Gastrocnemius medialis (tissue), 4 donors: ENCODE results near the gene COLEC12. TPM values are rescaled to one million over a fixed set of nuclear protein-coding genes. Genes with fewer than 3 reads are reported as not detected.

Experiments
- ATAC-seq, 2 donors: fragments of 150-250 bp; one replicate each; pipeline ENCODE4 v1.9.1; 2016
- DNase-seq, 2 donors: peaks; one replicate each; pipeline ENCODE4 v3.0.0-alpha.2; 2019
- H3K27ac ChIP-seq, 4 donors: fragments of 200-600 bp; sonication (generic); 1 replicate in 1 of 4; 2 replicates in 3 of 4; pipeline ENCODE4 v1.5.1; 2016 to 2018; ENCODE audit warnings: mild to moderate bottlenecking in 2 of 4, moderate library complexity in 1 of 4
- H3K27me3 ChIP-seq, 3 donors: fragments of 200-600 bp; sonication (generic) in 2 of 3; 1 replicate in 1 of 3; 2 replicates in 2 of 3; pipeline versions ENCODE4 v1.5.1 to v1.6.0; 2016 to 2019; ENCODE audit warnings: mild to moderate bottlenecking in 1 of 3, moderate library complexity in 1 of 3
- H3K36me3 ChIP-seq, 2 donors: fragments of 200-600 bp; sonication (generic) in 1 of 2; one replicate each; pipeline ENCODE4 v1.5.1; 2017 to 2018
- H3K4me1 ChIP-seq, 2 donors: fragments of 200-600 bp; sonication (generic) in 1 of 2; one replicate each; pipeline ENCODE4 v1.5.1; 2016 to 2017; ENCODE audit warnings: mild to moderate bottlenecking in 2 of 2
- H3K4me3 ChIP-seq, 4 donors: fragments of 200-600 bp; sonication (generic) in 3 of 4; 1 replicate in 1 of 4; 2 replicates in 3 of 4; pipeline ENCODE4 v1.5.1; 2016 to 2019; ENCODE audit warnings: mild to moderate bottlenecking in 2 of 4
- H3K9me3 ChIP-seq, 3 donors: fragments of 200-600 bp; sonication (generic) in 2 of 3; 1 replicate in 1 of 3; 2 replicates in 2 of 3; pipeline ENCODE4 v1.5.1; 2016 to 2019
- CTCF ChIP-seq, 5 experiments: fragments of 450-650 bp in 3 of 5; fragments of 200-600 bp in 2 of 5; sonication (generic) in 2 of 5; IDR thresholded peaks in 4 of 5; conservative IDR thresholded peaks in 1 of 5; 1 replicate in 4 of 5; 2 replicates in 1 of 5; pipeline ENCODE4 v1.5.1; 2016 to 2019; ENCODE audit warnings: antibody characterized with exemption in 5 of 5, mild to moderate bottlenecking in 3 of 5, moderate library complexity in 3 of 5
- POLR2A ChIP-seq, 2 donors: fragments of 450-650 bp; IDR thresholded peaks; one replicate each; pipeline ENCODE4 v1.6.1; 2017; ENCODE audit warnings: antibody characterized with exemption in 2 of 2, mild to moderate bottlenecking in 2 of 2, moderate library complexity in 2 of 2
- in situ Hi-C, 4 donors: fragments of 200-750 bp; cut with MboI; loops; one replicate each; pipeline versions ENCODE4 v1.15.0 to v1.8.0; 2017; ENCODE audit warnings: low sequenced_read_pairs in 4 of 4
- intact Hi-C: fragments of 100-400 bp; cut with DNase I; formaldehyde crosslinking; loops from one replicate; pipeline ENCODE4 v1.15.1; 2023; ENCODE audit warnings: low total_unique reads
- total RNA-seq, 4 donors: library from RNA; depleted of rRNA; stranded (reverse); fragments of >200 nt; gene quantifications; one replicate each; pipeline versions ENCODE4 v1.1.0 to v1.2.3, GENCODE V29; 2016

Gene COLEC12
- total RNA-seq, 4 donors from 2014 or later, result 0.97 to 6.1 (median 5.1) TPM

GRCh38 chr18:424668-425067 lies 75.8 kb downstream of the COLEC12 start:
- no peaks in the 10 kb centered on the region for H3K36me3 ChIP-seq
- TF ChIP-seq POLR2A (IDR thresholded peaks at IDR 0.05) (no peak), CTCF (IDR thresholded peaks at IDR 0.05 in 4 of 5, conservative IDR thresholded peaks at IDR 0.05 in 1 of 5) (no peak)
- no peak for DNase-seq
- no peak for ATAC-seq
- no peaks in the 10 kb centered on the region for H3K4me1 ChIP-seq
- in situ Hi-C loops (no loop called here), intact Hi-C loops (no loop called here)
- H3K9me3 ChIP-seq, result no peaks in the 10 kb centered on the region
- H3K27ac ChIP-seq, result no peak overlapping the region
- H3K4me3 ChIP-seq, result no peak overlapping the region
- H3K27me3 ChIP-seq, result no peaks in the 10 kb centered on the region

- H3K4me1 ChIP-seq, result no peaks in the 10 kb centered on the region
- no peaks in the 10 kb centered on the region for H3K36me3 ChIP-seq
- DNase-seq (no peak), ATAC-seq (no peak)
- intact Hi-C loops, result no loop called here
- no peaks in the 10 kb centered on the region for H3K27me3 ChIP-seq
- no peak overlapping the region for H3K4me3 ChIP-seq
- H3K27ac ChIP-seq, result no peak overlapping the region
- H3K9me3 ChIP-seq, result no peaks in the 10 kb centered on the region
- in situ Hi-C loops, result no loop called here
- TF ChIP-seq POLR2A (IDR thresholded peaks at IDR 0.05) (no peak), CTCF (IDR thresholded peaks at IDR 0.05 in 4 of 5, conservative IDR thresholded peaks at IDR 0.05 in 1 of 5) (no peak)
Observed at GRCh38 chr18:424071-424661, 76.3 kb downstream of the COLEC12 start.

GRCh38 chr18:422966-423365 lies 77.5 kb downstream of the COLEC12 start:
- intact Hi-C loops (no loop called here), in situ Hi-C loops (no loop called here)
- H3K4me1 ChIP-seq, result no peaks in the 10 kb centered on the region
- no peak overlapping the region for H3K27ac ChIP-seq
- H3K27me3 ChIP-seq, result no peaks in the 10 kb centered on the region
- TF ChIP-seq CTCF (IDR thresholded peaks at IDR 0.05 in 4 of 5, conservative IDR thresholded peaks at IDR 0.05 in 1 of 5) (no peak), POLR2A (IDR thresholded peaks at IDR 0.05) (no peak)
- H3K4me3 ChIP-seq, result no peak overlapping the region
- DNase-seq, result no peak
- H3K9me3 ChIP-seq, result no peaks in the 10 kb centered on the region
- no peaks in the 10 kb centered on the region for H3K36me3 ChIP-seq
- no peak for ATAC-seq

GRCh38 chr18:421247-422155 lies 79.0 kb downstream of the COLEC12 start:
- Histone ChIP-seq H3K4me1 (no peaks in the 10 kb centered on the region), H3K9me3 (no peaks in the 10 kb centered on the region), H3K27me3 (no peaks in the 10 kb centered on the region), H3K27ac (no peak overlapping the region), H3K36me3 (no peaks in the 10 kb centered on the region), H3K4me3 (no peak overlapping the region)
- TF ChIP-seq CTCF (IDR thresholded peaks at IDR 0.05 in 4 of 5, conservative IDR thresholded peaks at IDR 0.05 in 1 of 5) (no peak), POLR2A (IDR thresholded peaks at IDR 0.05) (no peak)
- intact Hi-C loops (no loop called here), in situ Hi-C loops (no loop called here)
- DNase-seq, result no peak
- no peak for ATAC-seq
